Epidermal melanocyte (primary cell): ENCODE results near the gene IGSF21.

ENCODE experiments used
- DNase-seq: peaks from one replicate; pipeline ENCODE4 v3.0.0; 2011; ENCODE audit warnings: low spot score; ENCODE audit not compliant: insufficient read length

IGSF21 gene

DNA sequence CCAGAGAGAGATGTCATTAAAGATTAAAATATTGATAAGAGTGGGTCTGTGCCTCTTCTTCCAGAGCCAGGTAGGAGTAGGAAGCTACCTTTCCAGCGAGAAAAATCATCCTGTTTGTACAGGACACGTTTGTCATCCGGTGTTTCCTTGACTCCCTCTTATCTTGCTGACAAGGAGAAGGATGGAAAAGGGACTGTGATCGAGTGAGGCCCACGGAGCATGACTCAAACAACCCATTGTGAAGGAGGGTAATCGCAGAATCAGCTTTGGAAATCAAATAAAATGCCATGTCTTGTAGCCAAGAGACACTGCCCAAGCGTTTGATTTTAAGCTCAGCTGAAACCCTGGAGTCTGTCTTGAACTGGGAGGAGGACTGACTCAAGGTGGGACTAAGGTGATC, 97.7 kb downstream of the IGSF21 start:
- no peak for DNase-seq

DNA sequence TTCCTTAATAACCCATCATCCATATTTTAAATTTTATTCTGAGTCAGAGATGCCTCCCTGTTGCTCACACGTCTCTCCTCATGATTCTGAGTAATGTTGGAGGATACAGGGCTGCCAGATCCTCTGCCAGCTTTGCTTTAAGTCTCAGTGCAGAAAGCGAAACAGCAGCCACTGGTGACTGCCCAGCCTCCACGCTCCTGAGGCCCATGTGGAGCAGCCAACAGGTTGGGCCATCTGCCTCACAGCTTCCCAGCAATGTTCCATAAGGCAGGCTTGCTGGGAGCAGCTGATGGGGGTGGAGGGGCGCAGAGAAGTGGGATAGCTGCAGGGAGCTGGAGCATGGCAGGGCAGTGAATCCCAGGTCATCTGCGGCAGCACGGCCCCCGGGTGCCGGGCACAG, 104.2 kb downstream of the IGSF21 start:
- DNase-seq = no peak

DNA sequence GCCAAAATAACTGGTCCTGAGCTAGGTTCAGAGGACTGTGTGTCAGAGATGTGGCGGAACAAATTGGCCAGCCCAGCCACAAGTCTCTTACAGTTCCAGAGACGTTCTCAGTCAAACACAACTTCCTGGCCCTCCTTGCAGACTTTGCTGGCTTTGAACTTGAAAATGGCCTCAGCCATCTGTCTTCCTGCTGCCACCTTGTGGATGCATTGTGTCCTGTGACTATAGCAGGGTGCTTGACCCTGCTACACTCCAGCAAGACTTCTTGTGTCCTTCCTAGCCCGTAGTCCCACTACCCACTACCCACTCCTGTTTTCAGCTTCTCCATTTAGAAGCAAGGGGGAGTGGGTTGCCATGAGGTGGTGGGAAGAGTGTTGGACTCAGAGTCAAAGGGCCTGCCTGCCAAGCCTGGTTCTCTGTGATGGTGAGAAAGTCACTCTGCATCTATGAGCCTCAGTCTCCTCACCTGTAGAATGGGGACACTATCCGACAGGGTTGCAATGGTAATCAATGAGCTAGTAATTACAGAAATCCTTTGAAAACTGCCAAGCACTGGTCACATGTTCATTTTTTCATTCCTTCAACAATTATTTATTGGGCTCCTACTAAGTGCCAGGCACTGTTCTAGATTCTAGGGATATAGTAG, 109.9 kb downstream of the IGSF21 start:
- no peak for DNase-seq

DNA sequence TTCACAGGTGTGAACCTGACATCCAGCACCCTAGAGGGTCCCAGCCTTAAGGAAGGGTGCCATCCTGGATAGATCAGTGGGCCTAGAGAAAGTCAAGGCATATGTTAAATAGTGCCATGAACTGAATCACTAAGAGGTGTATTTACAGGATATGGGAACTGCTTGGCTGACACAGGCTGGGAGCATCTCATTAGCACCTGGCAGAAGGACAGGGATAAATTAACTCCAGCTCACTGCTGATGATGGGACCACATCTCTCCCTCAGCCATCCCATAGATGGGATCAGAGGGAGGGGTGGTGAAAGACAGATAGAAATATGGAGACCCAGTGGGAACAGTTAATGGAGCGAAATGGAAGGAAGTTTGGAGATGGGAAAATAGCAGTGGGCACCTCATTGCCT, 122.0 kb downstream of the IGSF21 start:
- DNase-seq = no peak

DNA sequence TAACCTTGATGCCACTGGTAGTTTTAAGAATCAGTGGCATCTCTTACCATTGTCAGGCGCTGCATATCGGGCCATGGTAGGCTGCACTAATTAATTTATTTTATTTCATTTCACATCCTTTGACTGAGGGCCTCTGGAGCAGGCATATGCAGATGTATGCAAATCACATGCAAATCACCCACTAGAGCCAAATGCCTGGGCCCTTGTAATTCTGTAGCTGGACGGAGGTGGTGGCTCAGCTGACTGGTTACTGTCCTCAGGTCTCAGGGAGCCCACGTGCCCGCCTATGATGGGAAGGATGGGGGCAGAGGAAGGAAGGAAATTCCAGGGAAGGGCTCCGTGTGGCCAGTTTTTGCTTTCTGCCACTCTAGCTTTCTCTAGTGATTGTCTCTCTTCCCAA, 122.7 kb downstream of the IGSF21 start:
- DNase-seq = no peak

DNA sequence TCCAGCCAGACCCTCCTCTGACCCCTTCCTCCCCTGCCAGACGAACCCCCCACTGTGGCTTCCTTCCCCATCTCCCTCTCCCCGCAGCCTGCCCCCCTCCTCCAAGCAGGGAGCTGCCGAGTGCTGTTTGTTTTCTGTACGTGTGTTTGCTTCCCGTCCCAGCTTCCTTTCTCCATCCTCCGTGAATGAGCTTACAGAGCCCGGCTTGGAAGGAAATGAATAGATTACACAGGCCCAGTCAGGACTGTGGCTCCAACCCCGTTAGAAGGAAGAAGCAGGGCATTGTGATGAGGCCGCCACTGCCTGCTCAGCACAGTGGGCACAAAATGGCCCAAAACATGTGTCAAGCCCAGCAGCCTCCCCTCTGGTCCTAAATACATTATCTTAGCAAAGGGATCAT, 123.2 kb downstream of the IGSF21 start:
- no peak for DNase-seq

DNA sequence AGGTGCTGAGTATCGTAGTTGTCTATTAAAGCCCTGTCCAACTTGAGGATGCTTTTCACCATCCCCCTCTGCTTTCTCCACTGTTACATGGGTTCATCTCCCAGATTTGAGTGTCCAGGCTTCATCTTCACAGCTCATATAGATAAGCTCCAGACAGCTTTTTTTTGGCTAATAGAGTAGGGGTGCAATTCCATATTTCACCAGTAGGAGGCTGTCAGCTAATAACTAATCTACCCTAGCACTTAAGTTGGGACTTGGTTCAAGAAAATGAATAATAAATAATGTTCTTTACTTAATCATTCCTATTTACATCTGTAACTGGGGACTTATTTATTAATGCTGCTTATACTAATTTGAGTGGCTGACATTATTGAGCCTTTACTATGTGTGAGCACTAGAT, 124.5 kb downstream of the IGSF21 start:
- no peak for DNase-seq

DNA sequence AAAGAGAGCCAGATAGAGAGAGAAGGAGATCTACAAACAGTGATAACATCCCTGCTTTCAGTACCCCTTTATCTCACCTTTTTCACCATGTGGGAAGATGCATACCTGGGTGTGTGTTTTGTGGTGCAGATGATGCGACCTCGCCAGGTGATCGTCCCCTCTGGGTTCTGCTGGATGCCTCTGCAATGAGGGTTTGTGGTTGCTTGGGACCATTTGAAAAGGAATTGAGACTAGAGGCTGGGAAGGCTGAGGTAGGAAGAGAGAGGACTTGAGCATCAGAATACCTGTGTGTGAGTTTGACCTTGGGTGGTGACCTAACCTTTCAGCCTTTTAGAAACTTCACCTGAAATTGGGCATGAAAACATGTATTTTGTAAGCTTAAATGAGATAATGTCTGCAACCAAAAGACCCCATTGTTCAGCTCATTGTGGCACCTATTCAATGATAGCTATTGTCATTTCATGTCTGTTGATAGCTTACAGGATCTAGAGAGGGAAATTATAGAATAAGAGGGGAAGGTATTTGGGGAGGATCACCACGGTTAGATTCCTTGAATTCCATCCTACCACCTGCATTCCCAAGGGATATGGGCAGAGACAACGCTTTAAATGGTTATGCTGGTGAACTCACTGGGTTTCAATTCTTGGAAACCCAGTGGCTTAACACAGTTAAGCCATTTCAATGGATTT, 125.7 kb downstream of the IGSF21 start:
- DNase-seq = no peak

DNA sequence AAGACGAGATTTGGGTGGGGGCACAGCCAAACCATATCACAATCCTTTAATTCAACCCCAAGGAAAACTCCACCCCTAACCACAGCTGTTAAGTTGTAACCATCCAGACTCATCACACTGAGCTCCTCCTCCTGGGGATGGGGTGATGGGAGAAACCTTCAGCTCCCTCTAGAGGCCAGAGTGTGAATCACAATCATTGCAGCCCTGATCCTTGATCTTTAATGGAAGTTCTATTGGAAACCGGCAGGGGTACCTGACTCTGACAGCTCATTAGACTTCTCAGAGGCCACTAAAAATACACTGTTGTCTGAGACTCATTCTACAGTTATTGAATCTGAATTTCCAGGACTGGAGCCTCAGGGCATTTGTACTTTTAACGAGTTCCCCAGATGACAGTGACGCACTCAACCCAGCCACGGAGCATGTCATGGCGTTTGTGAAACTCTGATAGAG, 127.2 kb downstream of the IGSF21 start:
- no peak for DNase-seq

DNA sequence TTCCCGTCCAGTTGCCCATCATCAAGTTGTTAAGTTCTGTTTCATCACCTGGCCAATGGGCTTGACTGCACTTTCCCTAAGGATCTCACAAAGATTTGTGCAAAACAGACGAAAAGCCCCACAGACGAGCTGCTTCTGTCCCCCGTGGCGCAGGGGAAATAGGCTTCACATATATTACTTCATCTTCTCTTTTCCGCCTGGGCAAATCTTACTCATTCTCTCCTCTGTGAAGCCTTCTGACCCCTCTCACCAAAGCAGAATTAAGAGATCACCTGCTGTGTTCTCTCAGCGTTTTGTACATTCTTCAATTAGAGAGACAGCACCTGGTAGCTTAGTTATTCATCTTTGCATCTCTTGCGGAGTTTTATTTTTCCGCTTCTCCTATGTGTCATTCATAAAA, 129.8 kb downstream of the IGSF21 start:
- no peak for DNase-seq

DNA sequence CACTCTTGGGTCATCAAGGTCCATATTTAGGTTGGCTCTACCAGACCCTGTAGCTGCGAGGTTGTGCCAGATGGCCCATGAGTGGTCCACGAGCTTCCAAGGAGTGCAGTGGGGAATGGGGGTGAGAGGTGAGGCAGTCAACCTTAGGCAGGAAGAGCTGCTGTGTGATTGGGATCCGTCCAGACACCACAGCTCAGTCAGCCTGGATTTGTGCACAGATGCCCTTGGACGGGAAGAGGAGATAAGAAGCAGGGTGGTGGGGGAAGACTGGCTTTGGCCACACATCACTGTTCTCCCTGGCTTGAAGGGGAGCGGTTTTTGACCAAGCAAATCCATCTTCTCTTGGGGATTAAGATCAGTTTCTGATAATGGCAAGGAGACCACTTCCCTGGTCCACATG, 130.6 kb downstream of the IGSF21 start:
- no peak for DNase-seq

DNA sequence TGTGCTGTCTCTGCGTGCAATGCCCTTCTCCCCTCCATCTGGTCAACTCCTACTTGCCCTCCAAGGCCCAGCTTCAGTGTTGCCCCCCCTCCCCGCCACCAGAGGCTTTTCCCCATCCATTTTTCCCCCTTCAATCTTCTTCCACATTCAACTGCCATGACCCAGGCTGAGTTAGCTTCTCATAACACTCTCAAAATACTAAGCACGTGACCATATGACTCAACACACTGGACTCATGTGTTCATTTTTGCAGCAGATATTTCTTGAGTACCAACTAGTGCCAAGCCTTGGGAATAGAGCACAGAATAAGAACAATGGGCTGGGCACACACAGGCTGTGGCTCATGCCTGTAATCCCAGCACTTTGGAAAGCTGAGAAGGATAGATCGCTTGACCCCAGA, 132.1 kb downstream of the IGSF21 start:
- no peak for DNase-seq

DNA sequence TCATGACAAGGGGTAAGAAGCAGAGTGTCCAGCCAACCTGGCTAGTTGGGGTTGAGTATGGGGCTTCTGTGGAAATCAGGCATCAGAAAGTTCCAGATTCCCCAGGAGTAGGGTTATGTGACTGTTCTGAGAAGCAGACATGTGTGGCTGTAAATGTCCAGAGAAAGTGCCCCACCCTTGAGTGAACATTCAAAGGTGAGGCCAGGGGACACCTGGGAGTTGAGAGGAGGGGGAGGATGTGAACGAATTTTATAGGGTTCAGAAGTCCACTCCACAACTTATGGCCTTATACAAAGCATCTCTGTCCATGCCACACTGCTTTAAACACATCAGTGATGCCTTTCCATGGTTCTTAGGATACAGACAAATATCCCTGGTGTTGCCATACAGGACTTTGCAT, 133.3 kb downstream of the IGSF21 start:
- DNase-seq = no peak

DNA sequence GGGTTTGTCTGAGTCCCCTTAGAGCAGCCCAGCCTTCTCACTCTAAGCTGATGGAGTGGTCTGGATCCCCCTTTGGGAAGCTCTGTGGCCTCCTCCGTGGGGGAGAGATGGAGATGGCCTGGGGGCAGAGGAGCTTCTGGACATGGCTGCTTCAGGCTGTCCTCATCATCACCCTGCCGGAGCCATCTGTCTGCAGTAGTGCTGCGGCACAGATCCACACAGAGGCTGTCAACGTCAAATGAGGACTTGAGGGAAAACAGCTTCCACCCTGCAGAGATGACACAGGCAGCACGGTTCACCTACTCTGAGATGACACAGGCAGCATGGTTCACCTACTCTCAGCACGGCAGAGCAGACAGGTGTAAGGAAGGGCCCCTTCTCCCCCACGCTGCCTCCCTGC, 134.3 kb downstream of the IGSF21 start:
- DNase-seq = no peak

DNA sequence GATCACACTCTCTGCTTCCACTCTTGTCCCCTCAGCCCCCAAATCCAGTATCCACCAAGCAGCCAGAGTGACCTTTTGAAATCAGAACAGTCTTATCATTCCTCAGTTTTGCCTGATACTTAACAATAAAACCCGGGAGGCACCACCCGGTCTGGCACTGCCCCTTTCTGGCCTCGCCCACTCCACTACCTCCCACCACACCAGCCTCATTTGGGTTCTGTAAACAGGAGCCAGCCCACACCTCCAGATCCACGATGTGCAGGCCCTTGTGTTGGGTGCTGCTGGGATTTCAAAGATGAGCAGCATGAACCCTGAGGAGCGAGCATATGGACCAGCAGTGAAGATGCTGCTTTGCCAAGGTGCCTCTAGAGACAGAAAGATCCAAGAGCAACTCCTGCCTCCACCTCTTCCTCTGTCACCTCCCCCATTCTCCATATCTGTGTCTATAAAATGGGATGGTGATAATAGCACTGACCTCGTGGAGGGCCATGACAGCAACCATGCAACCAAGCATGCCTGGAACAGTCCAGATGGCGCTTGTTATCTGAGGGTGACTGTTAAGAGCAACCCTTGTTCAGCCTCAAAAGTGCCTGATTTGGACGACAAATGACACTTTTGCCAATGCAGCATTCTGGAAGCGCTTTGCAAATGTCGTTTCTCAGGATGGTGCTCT, 136.0 kb downstream of the IGSF21 start:
- no peak for DNase-seq

DNA sequence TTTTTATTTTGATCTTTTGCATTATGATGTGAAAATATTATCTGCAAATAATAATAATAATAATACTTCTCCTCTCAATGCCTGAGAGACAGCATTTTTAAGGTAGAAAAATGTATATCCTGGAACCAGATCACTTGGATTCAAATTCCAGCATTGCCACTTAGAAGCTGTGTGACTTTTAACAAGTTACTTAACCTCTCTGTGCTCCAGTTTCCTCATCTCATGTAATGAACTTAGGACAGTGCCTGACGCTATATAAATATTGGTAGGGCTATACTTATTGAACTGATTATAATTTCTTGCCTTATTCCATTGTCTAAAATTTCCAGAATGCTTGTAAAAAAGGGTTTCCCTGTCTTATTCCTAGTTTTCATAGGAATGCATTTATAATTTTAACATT, 137.2 kb downstream of the IGSF21 start:
- DNase-seq = no peak

DNA sequence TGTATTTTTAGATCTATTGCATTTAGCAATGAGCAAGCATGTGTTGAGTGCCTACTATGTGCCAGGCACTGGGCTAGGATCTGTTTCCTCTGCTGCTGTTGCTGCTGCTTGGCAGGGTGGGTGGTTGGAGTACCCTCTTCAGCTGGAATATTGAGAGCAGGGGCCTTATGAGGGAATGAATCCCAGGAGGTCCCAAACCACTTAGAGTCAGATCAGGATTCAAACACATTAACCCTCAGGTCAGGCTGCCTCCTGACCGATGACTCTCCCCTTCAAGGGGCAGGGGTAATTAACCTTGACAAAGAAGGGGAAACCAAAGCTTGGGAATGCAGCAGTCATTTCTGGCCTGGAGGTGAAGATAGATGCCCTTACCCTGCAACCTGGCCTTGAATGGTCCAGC, 138.0 kb downstream of the IGSF21 start:
- no peak for DNase-seq

DNA sequence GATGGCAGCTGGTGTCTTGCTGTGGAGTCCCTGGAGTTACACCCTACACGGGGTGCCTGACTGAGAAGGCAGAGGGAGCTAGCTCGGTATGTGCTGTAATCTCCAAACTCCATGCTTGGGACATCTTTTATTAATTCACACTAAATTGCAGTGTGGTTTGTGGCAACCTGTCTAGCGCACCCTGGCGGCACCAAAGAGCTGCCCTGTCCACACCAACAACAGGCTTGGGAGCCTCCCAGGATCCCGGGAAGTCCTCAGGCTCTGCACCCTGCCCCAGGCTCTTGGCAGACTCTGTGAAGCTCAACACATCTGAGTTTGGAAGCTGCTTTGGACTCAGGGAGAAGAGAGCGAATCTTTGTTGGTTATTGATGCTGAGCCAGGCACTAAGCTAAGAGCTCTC, 138.9 kb downstream of the IGSF21 start:
- DNase-seq = no peak

DNA sequence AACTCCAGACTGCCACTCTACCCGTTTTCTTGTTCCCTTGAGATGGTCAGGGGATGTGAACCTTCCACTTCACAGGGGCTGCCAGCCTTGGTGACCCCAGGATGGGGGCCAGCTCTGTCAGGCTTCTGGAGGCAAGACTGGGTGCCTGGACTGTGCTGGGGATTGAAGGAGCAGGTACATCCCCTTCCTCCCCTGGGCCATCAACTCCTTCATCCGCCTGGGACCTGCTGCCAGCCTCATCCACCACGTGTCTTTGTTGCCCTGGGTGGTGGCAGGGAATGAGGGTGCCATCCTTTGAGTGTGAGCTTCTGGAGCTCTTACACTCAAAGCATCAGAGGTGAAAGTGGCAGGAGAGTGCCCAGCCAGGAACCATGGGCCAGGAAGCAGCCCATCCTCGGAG, 139.6 kb downstream of the IGSF21 start:
- DNase-seq = no peak

DNA sequence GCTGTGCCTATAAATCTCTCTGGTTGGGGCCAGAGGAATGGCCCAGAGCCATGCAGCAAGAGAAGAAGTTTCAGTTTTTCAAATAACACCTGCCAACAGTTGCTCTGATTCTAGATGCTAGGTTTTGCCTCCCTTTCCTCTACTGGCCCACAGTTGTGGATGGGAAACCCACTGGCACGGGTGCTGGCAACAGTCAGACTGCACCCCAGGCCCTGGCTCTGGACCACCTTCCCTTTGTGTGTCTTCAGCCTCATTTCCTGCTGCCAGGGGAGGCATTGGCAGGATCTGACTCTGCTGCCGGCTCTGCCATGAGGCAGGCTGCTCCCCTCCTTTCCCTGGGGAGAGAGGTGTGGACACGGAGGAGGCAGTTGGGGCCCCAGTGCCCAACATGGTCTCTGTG, 142.0 kb downstream of the IGSF21 start:
- no peak for DNase-seq

DNA sequence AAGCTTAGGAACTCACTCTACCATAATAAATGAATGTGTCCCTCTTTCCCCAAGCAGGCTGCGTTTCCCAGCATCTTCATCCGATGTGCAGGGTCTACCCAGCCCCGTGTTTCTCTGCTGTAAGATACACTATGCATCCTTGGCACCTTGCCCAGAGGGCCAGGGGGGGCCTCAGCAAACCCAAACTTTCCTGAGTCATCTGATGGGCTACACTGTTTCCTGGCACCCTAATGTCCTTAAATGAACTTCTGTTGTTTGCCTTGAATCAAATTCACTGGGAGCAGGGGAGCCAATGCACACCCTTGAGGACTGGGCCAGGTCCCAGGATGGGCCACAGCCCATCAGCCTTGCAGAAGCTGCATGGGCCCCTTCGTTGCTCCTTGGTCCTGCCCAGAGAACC, 145.5 kb downstream of the IGSF21 start:
- DNase-seq = no peak

DNA sequence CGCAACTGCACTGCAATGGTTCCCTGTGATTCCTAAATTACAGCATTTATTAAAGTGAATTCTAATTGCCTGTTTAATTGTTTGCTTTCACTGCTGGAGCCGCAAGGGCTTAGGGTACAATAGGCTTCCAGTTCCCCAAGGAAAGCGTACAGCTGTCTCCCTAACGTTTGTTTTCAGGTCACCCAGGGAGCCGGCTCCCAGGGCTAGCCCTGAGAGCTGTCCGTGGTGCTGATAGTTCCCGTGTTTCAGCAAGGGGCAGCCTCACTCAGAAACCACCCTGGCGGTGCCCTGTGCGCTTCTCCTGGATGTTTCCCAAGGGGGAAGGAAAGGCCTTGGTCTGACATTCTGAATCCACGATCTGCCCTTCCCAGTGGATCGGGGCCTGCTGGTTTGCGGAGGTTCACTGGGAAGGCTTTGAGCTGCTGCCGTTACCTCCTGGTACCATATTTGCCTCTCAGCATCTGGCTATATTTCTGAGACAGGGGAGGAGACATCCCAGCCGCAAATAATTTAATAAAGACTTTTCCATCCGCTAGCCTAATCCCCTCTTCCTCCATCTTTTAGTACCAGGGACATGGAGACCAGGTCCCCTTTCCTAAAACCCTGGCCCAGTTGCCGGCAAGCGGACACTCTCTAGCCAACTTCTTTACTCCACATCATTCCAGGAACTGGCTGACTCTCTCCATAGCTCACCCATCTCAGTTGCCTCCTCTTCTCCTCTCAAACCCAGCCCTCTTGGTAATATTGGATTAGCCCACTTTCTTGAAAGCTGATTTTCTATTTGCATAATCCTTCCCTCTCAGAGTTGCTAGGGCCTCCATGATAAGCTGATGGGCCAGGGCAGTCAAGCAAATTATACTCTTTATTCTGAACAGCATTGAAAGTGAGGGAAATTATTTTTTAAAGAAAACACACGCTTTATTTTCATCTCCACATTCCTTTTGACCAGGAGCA, 149.0 kb downstream of the IGSF21 start:
- DNase-seq = no peak
